Measurements from ENCODE around the gene TMEM87B. TPM values are rescaled to one million over a fixed set of nuclear protein-coding genes. Genes with fewer than 3 reads are reported as not detected.

The TMEM87B gene
- total RNA-seq, 2 experiments from 2014 or later, result 23.8 to 24.0 TPM

- ChIA-PET POLR2A (interaction anchor here (0.9 to 2.0 kb wide), 4 partner anchors 11 to 33 kb away, joined by 3 to 9 read pairs (median 4); no protein-coding TSS in a partner anchor), CTCF (no interaction called here)
- H3K27ac Mint-ChIP-seq, result peak overlapping the region; percentile 63
- no peaks in the 10 kb centered on the region for H3K27me3 Mint-ChIP-seq
- H3K36me3 Mint-ChIP-seq (ENCODE audit: low read depth), result no peaks in the 10 kb centered on the region
- H3K4me3 Mint-ChIP-seq, result no peak overlapping the region
- H3K4me1 Mint-ChIP-seq, result peaks cover 27% of the 10 kb centered on the region
- H3K9me3 Mint-ChIP-seq, result no peaks in the 10 kb centered on the region
- peak; percentile 33 for DNase-seq
Measured at GRCh38 chr2:112154246-112155117, 99.4 kb downstream of the TMEM87B start.

- ChIA-PET CTCF (no interaction called here), POLR2A (interaction anchor here (0.6 to 2.0 kb wide), 6 partner anchors 8 to 119 kb away, joined by 3 to 9 read pairs (median 4); no protein-coding TSS in a partner anchor)
- Mint-ChIP-seq H3K4me3 (peak overlapping the region; percentile 26), H3K36me3 (ENCODE audit: low read depth) (no peaks in the 10 kb centered on the region), H3K9me3 (no peaks in the 10 kb centered on the region), H3K4me1 (peaks cover 31% of the 10 kb centered on the region), H3K27ac (peak overlapping the region; percentile 63), H3K27me3 (no peaks in the 10 kb centered on the region)
- DNase-seq, result peak; percentile 55
Measured at GRCh38 chr2:112155331-112156151, 100.5 kb downstream of the TMEM87B start.

GRCh38 chr2:112156152-112156986, 101.3 kb downstream of the TMEM87B start:
- ChIA-PET CTCF (no interaction called here), POLR2A (interaction anchor here (0.6 to 2.0 kb wide), 5 partner anchors 9 to 118 kb away, joined by 3 to 9 read pairs (median 3); no protein-coding TSS in a partner anchor)
- DNase-seq, result peak; percentile 56
- no peaks in the 10 kb centered on the region for H3K9me3 Mint-ChIP-seq
- H3K36me3 Mint-ChIP-seq (ENCODE audit: low read depth), result no peaks in the 10 kb centered on the region
- peak overlapping the region; percentile 26 for H3K4me3 Mint-ChIP-seq
- H3K27ac Mint-ChIP-seq, result peak overlapping the region; percentile 63
- peaks cover 31% of the 10 kb centered on the region for H3K4me1 Mint-ChIP-seq
- H3K27me3 Mint-ChIP-seq, result no peaks in the 10 kb centered on the region

- H3K4me1 Mint-ChIP-seq, result peaks cover 31% of the 10 kb centered on the region
- DNase-seq, result no peak
Measured at GRCh38 chr2:112157472-112157871, 102.4 kb downstream of the TMEM87B start.

GRCh38 chr2:112159454-112159921, 104.4 kb downstream of the TMEM87B start:
- POLR2A ChIA-PET, result no interaction called here
- Mint-ChIP-seq H3K9me3 (no peaks in the 10 kb centered on the region), H3K27me3 (no peaks in the 10 kb centered on the region), H3K4me3 (no peak overlapping the region), H3K27ac (no peak overlapping the region), H3K36me3 (ENCODE audit: low read depth) (no peaks in the 10 kb centered on the region), H3K4me1 (peaks cover 30% of the 10 kb centered on the region)
- no peak for DNase-seq
- CTCF ChIA-PET, result no interaction called here

More at GRCh38 chr2:112157472-112157871, 102.4 kb downstream of the TMEM87B start:
- Mint-ChIP-seq H3K27ac (no peak overlapping the region), H3K9me3 (no peaks in the 10 kb centered on the region), H3K27me3 (no peaks in the 10 kb centered on the region), H3K4me3 (no peak overlapping the region), H3K36me3 (ENCODE audit: low read depth) (no peaks in the 10 kb centered on the region)
- ChIA-PET CTCF (interaction anchor here (0.9 kb wide), 1 partner anchor 102 kb away, joined by 3 read pairs; no protein-coding TSS in a partner anchor), POLR2A (no interaction called here)

GRCh38 chr2:112160283-112161250, 105.5 kb downstream of the TMEM87B start:
- no peak for DNase-seq
- Mint-ChIP-seq H3K9me3 (no peaks in the 10 kb centered on the region), H3K27me3 (no peaks in the 10 kb centered on the region), H3K4me3 (no peak overlapping the region), H3K36me3 (ENCODE audit: low read depth) (no peaks in the 10 kb centered on the region), H3K27ac (no peak overlapping the region), H3K4me1 (peaks cover 20% of the 10 kb centered on the region)
- CTCF ChIA-PET, result no interaction called here
- POLR2A ChIA-PET, result no interaction called here

- Mint-ChIP-seq H3K27me3 (no peaks in the 10 kb centered on the region), H3K4me1 (peaks cover 9% of the 10 kb centered on the region), H3K9me3 (no peaks in the 10 kb centered on the region), H3K4me3 (no peak overlapping the region), H3K36me3 (ENCODE audit: low read depth) (no peaks in the 10 kb centered on the region), H3K27ac (no peak overlapping the region)
- DNase-seq, result no peak
- ChIA-PET POLR2A (no interaction called here), CTCF (no interaction called here)
Measured at GRCh38 chr2:112161431-112162145, 106.5 kb downstream of the TMEM87B start.

GRCh38 chr2:112162341-112162740, 107.3 kb downstream of the TMEM87B start:
- ChIA-PET POLR2A (no interaction called here), CTCF (no interaction called here)
- Mint-ChIP-seq H3K27ac (no peak overlapping the region), H3K4me3 (no peak overlapping the region), H3K4me1 (peaks cover 10% of the 10 kb centered on the region), H3K36me3 (ENCODE audit: low read depth) (no peaks in the 10 kb centered on the region), H3K27me3 (no peaks in the 10 kb centered on the region), H3K9me3 (no peaks in the 10 kb centered on the region)
- DNase-seq, result no peak

- ChIA-PET CTCF (no interaction called here), POLR2A (no interaction called here)
- H3K9me3 Mint-ChIP-seq, result no peaks in the 10 kb centered on the region
- H3K27ac Mint-ChIP-seq, result no peak overlapping the region
- H3K36me3 Mint-ChIP-seq (ENCODE audit: low read depth), result no peaks in the 10 kb centered on the region
- peaks cover 9% of the 10 kb centered on the region for H3K4me1 Mint-ChIP-seq
- no peak overlapping the region for H3K4me3 Mint-ChIP-seq
- DNase-seq, result no peak
- H3K27me3 Mint-ChIP-seq, result no peaks in the 10 kb centered on the region
Measured at GRCh38 chr2:112162956-112163355, 107.9 kb downstream of the TMEM87B start.

- Mint-ChIP-seq H3K9me3 (no peaks in the 10 kb centered on the region), H3K27me3 (no peaks in the 10 kb centered on the region), H3K4me3 (no peak overlapping the region), H3K27ac (no peak overlapping the region), H3K4me1 (peaks cover 11% of the 10 kb centered on the region), H3K36me3 (ENCODE audit: low read depth) (no peaks in the 10 kb centered on the region)
- POLR2A ChIA-PET, result no interaction called here
- DNase-seq, result no peak
- CTCF ChIA-PET, result no interaction called here
Measured at GRCh38 chr2:112163541-112163981, 108.5 kb downstream of the TMEM87B start.

- H3K4me3 Mint-ChIP-seq, result no peak overlapping the region
- H3K4me1 Mint-ChIP-seq, result peaks cover 13% of the 10 kb centered on the region
- H3K9me3 Mint-ChIP-seq, result no peaks in the 10 kb centered on the region
- no peak for DNase-seq
- no peaks in the 10 kb centered on the region for H3K36me3 Mint-ChIP-seq (ENCODE audit: low read depth)
- CTCF ChIA-PET, result no interaction called here
- no peak overlapping the region for H3K27ac Mint-ChIP-seq
- H3K27me3 Mint-ChIP-seq, result peaks cover 2% of the 10 kb centered on the region
- POLR2A ChIA-PET, result interaction anchor here (1.1 kb wide), 1 partner anchor 10 kb away, joined by 3 read pairs; no protein-coding TSS in a partner anchor
Measured at GRCh38 chr2:112164876-112165275, 109.8 kb downstream of the TMEM87B start.

Data from activated CD4-positive, alpha-beta memory T cell treated with anti-CD3 and anti-CD28 coated beads, Interleukin-2, amount 10 ng/mL, durations not matched to agents 7 days and 5 days (primary cell).